ENCODE data around the gene HSPA12B. TPM values are rescaled to one million over a fixed set of nuclear protein-coding genes. Genes with fewer than 3 reads are reported as not detected.

Gene HSPA12B
- total RNA-seq, 2 donors from 2014 or later = 1.1 to 1.4 TPM

- peak; percentile 80 for TF ChIP-seq CTCF (conservative IDR thresholded peaks at IDR 0.05)
- Histone ChIP-seq H3K36me3 (ENCODE audit: control insufficient read depth, insufficient read depth, low read length) (no peaks in the 10 kb centered on the region), H3K27ac (ENCODE audit: low read depth, low read length) (peak overlapping the region; percentile 100), H3K9me3 (ENCODE audit: control insufficient read depth, low read length) (no peaks in the 10 kb centered on the region), H3K4me1 (ENCODE audit: control insufficient read depth, insufficient read depth, low read length) (no peaks in the 10 kb centered on the region), H3K27me3 (ENCODE audit: control insufficient read depth, insufficient read depth, low read length, poor library complexity, severe bottlenecking) (no peaks in the 10 kb centered on the region), H3K4me3 (ENCODE audit: low read length) (peak overlapping the region; percentile 88), H3K9ac (ENCODE audit: extremely low read depth, low read length, poor library complexity, severe bottlenecking) (peak overlapping the region; percentile 80)
- 1 to 2% methylated on average over 23 to 51 of the region's 51 CpGs for WGBS, 2 experiments (ENCODE audit: insufficient coverage in 1 of 2, insufficient read length in 1 of 2)
- H3K27me3 Mint-ChIP-seq (ENCODE audit: insufficient read depth) = peaks cover 27% of the 10 kb centered on the region
- H3K36me3 Mint-ChIP-seq (ENCODE audit: low read depth) = no peaks in the 10 kb centered on the region
- H3K9me3 Mint-ChIP-seq = no peaks in the 10 kb centered on the region
- H3K27ac Mint-ChIP-seq = peak overlapping the region; percentile 89
- peaks cover 3% of the 10 kb centered on the region for H3K4me1 Mint-ChIP-seq
- DNase-seq = peak; percentile 93
- peak overlapping the region; percentile 71 for H3K4me3 Mint-ChIP-seq
Measured at GRCh38 chr20:3768342-3769130, 36.1 kb downstream of the HSPA12B start.

- no peak overlapping the region for H3K27ac Mint-ChIP-seq
- no peaks in the 10 kb centered on the region for H3K36me3 Mint-ChIP-seq (ENCODE audit: low read depth)
- no peaks in the 10 kb centered on the region for H3K4me1 ChIP-seq (ENCODE audit: control insufficient read depth, insufficient read depth, low read length)
Measured at GRCh38 chr20:3771552-3772058, 39.1 kb downstream of the HSPA12B start.

GRCh38 chr20:3775457-3776108 is 43.1 kb downstream of the HSPA12B start:
- DNase-seq = peak; percentile 29
- Mint-ChIP-seq H3K36me3 (ENCODE audit: low read depth) (no peaks in the 10 kb centered on the region), H3K4me3 (no peak overlapping the region), H3K27ac (no peak overlapping the region), H3K4me1 (no peaks in the 10 kb centered on the region), H3K9me3 (no peaks in the 10 kb centered on the region), H3K27me3 (ENCODE audit: insufficient read depth) (peaks cover 77% of the 10 kb centered on the region)
- 71 to 90% methylated on average over 2 to 4 of the region's 4 CpGs for WGBS, 2 experiments (ENCODE audit: insufficient coverage in 1 of 2, insufficient read length in 1 of 2)
- Histone ChIP-seq H3K9me3 (ENCODE audit: control insufficient read depth, low read length) (no peaks in the 10 kb centered on the region), H3K27me3 (ENCODE audit: control insufficient read depth, insufficient read depth, low read length, poor library complexity, severe bottlenecking) (peaks cover 58% of the 10 kb centered on the region), H3K27ac (ENCODE audit: low read depth, low read length) (no peak overlapping the region), H3K4me3 (ENCODE audit: low read length) (no peak overlapping the region), H3K9ac (ENCODE audit: extremely low read depth, low read length, poor library complexity, severe bottlenecking) (no peak overlapping the region), H3K4me1 (ENCODE audit: control insufficient read depth, insufficient read depth, low read length) (peaks cover 3% of the 10 kb centered on the region), H3K36me3 (ENCODE audit: control insufficient read depth, insufficient read depth, low read length) (no peaks in the 10 kb centered on the region)
- no peak for TF ChIP-seq CTCF (conservative IDR thresholded peaks at IDR 0.05)

More at GRCh38 chr20:3771552-3772058, 39.1 kb downstream of the HSPA12B start:
- no peak overlapping the region for H3K4me3 Mint-ChIP-seq
- Histone ChIP-seq H3K36me3 (ENCODE audit: control insufficient read depth, insufficient read depth, low read length) (no peaks in the 10 kb centered on the region), H3K27me3 (ENCODE audit: control insufficient read depth, insufficient read depth, low read length, poor library complexity, severe bottlenecking) (peaks cover 18% of the 10 kb centered on the region), H3K4me3 (ENCODE audit: low read length) (no peak overlapping the region), H3K27ac (ENCODE audit: low read depth, low read length) (no peak overlapping the region), H3K9ac (ENCODE audit: extremely low read depth, low read length, poor library complexity, severe bottlenecking) (no peak overlapping the region), H3K9me3 (ENCODE audit: control insufficient read depth, low read length) (no peaks in the 10 kb centered on the region)
- WGBS, 2 experiments (ENCODE audit: insufficient coverage in 1 of 2, insufficient read length in 1 of 2) = 78 to 83% methylated on average over 3 to 7 of the region's 7 CpGs
- no peak for TF ChIP-seq CTCF (conservative IDR thresholded peaks at IDR 0.05)
- no peak for DNase-seq
- H3K4me1 Mint-ChIP-seq = peaks cover 3% of the 10 kb centered on the region
- peaks cover 51% of the 10 kb centered on the region for H3K27me3 Mint-ChIP-seq (ENCODE audit: insufficient read depth)
- H3K9me3 Mint-ChIP-seq = no peaks in the 10 kb centered on the region

Measured in endodermal cell (in vitro differentiated cells).